Renal cortex interstitium (tissue), 11 donors: Measurements from ENCODE around the gene ZNF236. TPM values are rescaled to one million over a fixed set of nuclear protein-coding genes. Genes with fewer than 3 reads are reported as not detected.
"Not testable (repeated sequence)": the region's sequence is repeated elsewhere in the genome, so short reads cannot be mapped to it uniquely, and the experiment has no call there.

Source experiments
- DNase-seq, 11 donors: peaks; one replicate each; pipeline ENCODE4 v3.0.0-alpha.2; 2013; ENCODE audit warnings: low read depth in 9 of 11, low spot score in 4 of 11; ENCODE audit errors: extremely low read depth in 1 of 11
- polyA plus RNA-seq, 3 donors: library from polyadenylated mRNA; unstranded; fragments of 120-200 nt; gene quantifications; one replicate each; pipeline ENCODE4 v1.2.1, GENCODE V29; 2013; ENCODE audit not compliant: insufficient read length in 3 of 3

Gene ZNF236
- polyA plus RNA-seq, 3 donors, result 8.8 to 12.3 (median 10.1) TPM

DNA sequence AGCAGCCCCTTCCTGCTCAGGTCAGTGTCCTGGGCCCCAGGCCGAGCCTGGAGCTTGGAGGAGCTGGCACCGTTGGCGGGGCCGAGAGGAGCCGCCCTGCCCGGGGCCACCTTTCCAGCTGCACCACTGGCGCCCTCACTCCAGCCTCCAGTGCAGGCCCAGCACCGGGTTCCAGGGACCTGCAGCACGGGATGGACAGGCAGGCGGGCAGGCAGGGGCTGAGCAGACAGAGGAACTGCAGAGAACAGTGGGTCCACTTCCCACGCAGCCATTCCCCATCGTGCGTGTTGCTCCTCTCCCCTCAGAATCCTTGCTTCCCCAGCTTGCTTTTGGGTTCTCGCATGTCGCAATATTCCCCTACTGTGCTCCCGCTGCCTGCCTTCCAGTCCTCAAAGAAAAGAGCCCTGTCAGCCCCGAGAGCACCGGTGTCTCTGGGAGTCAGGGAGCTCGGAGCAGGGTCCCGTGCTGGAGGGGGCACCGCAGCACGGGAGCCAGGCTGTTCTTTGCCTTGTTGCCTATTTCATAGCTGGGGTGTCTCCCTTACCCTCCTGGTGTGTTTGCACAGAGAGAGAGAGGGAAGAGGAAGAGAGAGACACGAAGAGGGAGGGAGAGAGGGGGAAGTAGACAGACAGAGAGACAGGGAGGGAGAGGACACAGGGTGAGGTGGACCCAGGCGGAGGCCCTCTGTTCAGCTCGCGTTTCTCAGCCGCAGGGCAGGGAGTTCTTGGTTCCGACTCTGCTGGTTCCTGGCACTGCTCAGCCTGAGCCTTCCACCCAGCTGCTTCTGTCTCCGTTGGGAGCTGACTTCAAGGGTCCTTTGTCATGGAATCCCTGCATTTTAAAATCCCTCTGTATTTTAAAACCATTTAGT lies 184.2 kb downstream of the ZNF236 start:
- DNase-seq, result no peak

GRCh38 chr18:77007251-77007650 lies 184.9 kb downstream of the ZNF236 start:
- no peak for DNase-seq

GRCh38 chr18:77008006-77008405 lies 185.6 kb downstream of the ZNF236 start:
- DNase-seq, result no peak

DNA sequence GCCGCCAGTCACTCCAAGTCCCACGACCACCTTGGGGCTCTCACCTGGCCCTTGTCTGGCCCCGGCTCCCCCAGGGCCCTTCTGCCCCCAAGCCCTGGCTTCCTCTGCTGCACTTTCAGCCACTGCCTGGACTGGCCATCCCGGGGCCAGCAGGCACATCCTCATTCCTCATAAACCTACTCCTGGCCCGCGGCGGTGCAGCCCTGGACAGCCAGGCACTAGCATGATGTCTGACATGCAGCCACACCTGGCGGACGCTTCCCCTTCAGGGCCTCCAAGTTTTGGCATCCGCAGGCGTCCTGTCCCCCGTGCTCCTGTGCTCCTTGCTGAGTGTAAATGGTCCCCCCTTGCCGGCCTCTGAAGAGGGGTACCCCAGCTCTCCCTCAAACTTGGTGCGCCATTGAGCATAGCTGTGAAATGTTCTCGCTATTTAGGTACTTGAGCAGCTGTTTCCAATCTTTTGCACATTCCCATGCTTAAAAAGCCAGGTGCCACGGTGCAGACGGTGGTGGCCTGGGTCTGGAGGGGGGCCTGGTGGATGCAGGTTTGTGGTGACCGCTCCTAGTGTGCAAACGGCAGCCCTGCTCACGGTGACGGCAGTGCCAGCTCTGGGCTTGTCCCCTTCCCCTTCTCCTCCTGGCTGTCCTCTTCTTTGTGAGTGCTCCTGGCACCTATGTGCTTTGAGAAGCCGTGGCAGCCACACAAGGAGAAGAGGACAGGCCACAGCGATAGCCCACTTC lies 186.4 kb downstream of the ZNF236 start:
- DNase-seq, result no peak

DNA sequence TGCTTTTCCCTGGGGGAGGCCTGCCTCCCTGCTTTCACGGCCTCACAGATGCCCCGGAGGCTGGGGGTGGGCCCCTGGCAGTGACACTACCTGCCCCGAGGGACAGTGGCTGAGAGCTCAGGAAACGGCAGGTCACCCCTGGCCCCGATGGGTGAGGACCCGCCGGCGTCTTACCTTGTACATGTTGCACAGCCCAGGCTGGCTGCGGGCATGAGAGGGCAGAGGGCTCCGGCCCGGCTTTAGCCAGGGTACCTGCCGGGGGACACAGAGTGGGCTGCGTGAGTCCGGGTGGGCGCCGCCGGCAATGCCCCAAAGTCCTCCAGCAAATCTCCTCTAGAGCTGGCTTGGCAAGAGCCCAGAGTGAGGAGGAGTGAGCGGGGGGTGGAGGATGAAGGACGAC lies 187.3 kb downstream of the ZNF236 start:
- no peak for DNase-seq

DNA sequence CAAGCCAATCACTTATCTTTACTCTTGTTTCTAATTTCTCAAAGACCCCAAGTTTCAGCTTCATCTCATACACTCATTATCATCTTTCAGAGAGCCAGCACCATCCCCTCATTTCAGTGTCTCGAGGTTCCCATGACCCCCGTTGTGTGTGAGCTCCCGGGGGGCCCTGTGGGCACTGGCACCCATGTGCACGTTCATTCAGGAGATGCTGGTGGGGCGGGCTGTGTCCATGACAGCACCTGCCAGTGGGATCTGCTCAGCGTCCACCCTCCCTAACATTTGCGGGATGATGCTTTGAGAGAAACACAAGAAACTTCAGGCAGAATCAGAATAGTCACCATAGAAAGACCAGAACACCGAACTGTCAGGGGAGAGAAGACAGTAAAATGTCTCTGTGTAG lies 189.8 kb downstream of the ZNF236 start:
- no peak for DNase-seq

GRCh38 chr18:77012806-77013541 lies 190.6 kb downstream of the ZNF236 start:
- no peak for DNase-seq

GRCh38 chr18:77013811-77014521 lies 191.6 kb downstream of the ZNF236 start:
- DNase-seq, result no peak

DNA sequence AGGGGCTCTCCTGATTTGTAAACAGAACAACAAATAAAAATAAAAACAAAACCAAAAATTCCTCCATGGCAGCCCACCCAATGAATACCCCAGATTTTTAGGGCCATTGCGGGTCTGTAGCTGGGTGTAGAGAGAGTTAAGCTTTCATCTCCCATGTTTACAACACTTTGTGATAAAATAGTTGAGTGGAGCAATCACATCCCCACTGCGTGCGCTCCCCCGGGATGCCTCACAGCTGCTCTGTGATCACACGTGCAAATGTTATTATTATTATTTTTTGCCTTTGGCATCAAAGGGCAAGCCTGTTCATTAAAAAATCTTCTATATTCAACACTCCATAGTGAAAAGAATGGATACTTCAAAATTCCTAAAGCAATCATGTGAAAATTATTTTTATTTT lies 192.2 kb downstream of the ZNF236 start:
- DNase-seq, result no peak

GRCh38 chr18:77015169-77015568 lies 192.8 kb downstream of the ZNF236 start:
- no peak for DNase-seq

DNA sequence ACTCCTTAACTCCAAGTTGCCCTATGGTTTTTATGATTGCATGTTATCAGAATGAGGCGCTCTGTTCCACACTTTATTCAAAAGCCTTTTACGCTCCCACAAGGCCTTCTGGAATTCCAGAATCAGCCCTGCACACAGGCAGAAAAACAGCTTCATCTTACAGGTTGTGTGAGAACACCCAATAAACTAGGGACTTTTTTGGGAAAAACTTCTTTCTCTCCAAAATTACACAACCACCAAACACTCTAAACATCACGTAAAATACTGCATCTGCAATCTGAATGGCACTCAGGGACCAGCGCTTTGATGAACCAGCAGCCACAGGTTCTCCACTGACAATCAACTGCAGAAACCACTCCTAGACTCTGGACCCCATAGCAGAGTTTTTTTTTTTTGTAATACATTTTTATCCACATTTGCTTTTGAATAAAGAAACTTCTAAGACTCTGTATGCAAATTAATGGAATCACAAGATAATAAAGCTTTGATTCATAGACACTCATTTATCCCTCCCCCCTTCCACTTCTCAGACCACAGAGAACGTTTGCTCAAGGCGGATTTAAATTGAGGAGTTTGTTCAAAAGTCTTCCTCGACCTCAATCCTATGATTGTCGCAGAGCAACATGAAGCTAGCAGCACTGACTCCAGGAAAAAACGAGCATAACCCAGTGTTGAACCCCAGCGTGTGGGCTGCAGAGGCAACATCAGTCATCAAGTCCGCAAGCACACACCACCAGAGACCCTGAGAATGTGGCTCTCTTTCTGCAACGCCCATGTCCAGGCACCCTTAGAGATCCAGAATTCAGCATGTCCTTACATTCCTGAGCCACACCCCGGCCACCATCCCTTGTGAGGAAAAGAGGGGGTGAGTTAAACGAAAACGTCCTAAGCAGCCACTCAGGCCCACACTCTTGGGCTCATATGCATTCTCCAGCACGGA lies 193.7 kb downstream of the ZNF236 start:
- no peak for DNase-seq

GRCh38 chr18:77016936-77017335 lies 194.6 kb downstream of the ZNF236 start:
- no peak for DNase-seq

DNA sequence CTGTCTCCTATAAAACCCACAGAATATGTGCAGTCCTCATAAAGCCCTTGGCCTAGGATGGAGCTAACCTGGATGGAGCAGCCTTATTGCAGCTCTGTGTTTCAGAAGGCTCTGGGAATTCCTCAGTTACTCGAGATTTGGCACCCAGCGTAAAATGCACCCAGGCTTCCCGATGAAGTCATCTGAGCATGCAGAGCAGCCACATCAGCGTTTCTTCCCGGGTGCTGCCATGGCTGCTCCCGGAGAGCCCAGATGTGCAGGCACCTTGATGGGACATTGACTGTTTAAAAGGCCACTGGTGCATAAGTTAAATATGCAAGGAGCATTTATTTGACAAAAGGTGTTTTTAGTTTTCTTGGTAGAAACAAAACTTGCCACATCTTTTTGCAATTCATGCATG lies 195.0 kb downstream of the ZNF236 start:
- DNase-seq, result no peak

DNA sequence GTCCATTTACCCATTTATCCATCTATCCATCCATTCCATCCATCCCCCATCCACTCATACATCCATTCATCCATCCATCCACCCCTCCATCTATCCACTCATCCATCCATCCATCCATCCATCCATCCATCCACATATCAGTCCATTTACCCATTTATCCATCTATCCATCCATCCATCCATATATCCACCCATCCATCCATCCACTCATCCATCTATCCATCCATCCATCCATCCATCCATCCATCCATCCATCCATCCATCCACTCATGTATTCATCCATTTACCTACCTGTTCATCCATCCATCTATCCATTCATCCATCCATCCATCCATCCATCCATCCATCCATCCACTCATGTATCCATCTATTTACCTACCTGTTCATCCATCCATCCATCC lies 196.3 kb downstream of the ZNF236 start:
- not testable (repeated sequence) for DNase-seq

GRCh38 chr18:77019641-77020040 lies 197.3 kb downstream of the ZNF236 start:
- no peak for DNase-seq
